ENCODE results near the gene TLNRD1.

TLNRD1 gene

GRCh38 chr15:80978685-80979329 is 21.9 kb upstream of the TLNRD1 start:
- DNase-seq: no peak

GRCh38 chr15:80979538-80980200 is 21.1 kb upstream of the TLNRD1 start:
- no peak for DNase-seq

GRCh38 chr15:80982205-80982604 is 18.5 kb upstream of the TLNRD1 start:
- DNase-seq: no peak

GRCh38 chr15:80982839-80983238 is 17.9 kb upstream of the TLNRD1 start:
- no peak for DNase-seq

GRCh38 chr15:80984856-80985255 is 15.9 kb upstream of the TLNRD1 start:
- DNase-seq: no peak

- no peak for DNase-seq
Measured at GRCh38 chr15:80985981-80986380, 14.7 kb upstream of the TLNRD1 start.

- DNase-seq: no peak
Measured at GRCh38 chr15:80986487-80986886, 14.2 kb upstream of the TLNRD1 start.

GRCh38 chr15:80988148-80988796 is 12.5 kb upstream of the TLNRD1 start:
- DNase-seq: no peak

GRCh38 chr15:80989081-80989517 is 11.6 kb upstream of the TLNRD1 start:
- no peak for DNase-seq

- DNase-seq: peak; percentile 95
Measured at GRCh38 chr15:80989518-80990478, 10.9 kb upstream of the TLNRD1 start, which contains the start of gene MESD. TSS of gene MESD (minus strand) at chr15:80989819. CDS start at chr15:80989791, 28 bp downstream.

- DNase-seq: no peak
Measured at GRCh38 chr15:80990955-80991354, 9.8 kb upstream of the TLNRD1 start.

GRCh38 chr15:80991421-80991820 is 9.3 kb upstream of the TLNRD1 start:
- DNase-seq: no peak

GRCh38 chr15:80992006-80992405 is 8.7 kb upstream of the TLNRD1 start:
- no peak for DNase-seq

GRCh38 chr15:80992441-80992840 is 8.3 kb upstream of the TLNRD1 start:
- DNase-seq: no peak

- DNase-seq: no peak
Measured at GRCh38 chr15:80996247-80996646, 4.5 kb upstream of the TLNRD1 start.

GRCh38 chr15:80997692-80998091 is 3.0 kb upstream of the TLNRD1 start:
- no peak for DNase-seq

GRCh38 chr15:80998251-80998650 is 2.5 kb upstream of the TLNRD1 start:
- no peak for DNase-seq

GRCh38 chr15:80999623-81000036 is 1.1 kb upstream of the TLNRD1 start:
- no peak for DNase-seq

- peak; percentile 51 for DNase-seq
Measured at GRCh38 chr15:81000144-81000623, 539 bp upstream of the TLNRD1 start.

GRCh38 chr15:81001152-81002008 is 657 bp downstream of the TLNRD1 start:
- DNase-seq: peak; percentile 37

- no peak for DNase-seq
Measured at GRCh38 chr15:81002009-81002330, 1.2 kb downstream of the TLNRD1 start.
